ENCODE results near the gene HLA-DQB2.
"Not testable (repeated sequence)": the region's sequence is repeated elsewhere in the genome, so short reads cannot be mapped to it uniquely, and the experiment has no call there.

Gene HLA-DQB2

DNA sequence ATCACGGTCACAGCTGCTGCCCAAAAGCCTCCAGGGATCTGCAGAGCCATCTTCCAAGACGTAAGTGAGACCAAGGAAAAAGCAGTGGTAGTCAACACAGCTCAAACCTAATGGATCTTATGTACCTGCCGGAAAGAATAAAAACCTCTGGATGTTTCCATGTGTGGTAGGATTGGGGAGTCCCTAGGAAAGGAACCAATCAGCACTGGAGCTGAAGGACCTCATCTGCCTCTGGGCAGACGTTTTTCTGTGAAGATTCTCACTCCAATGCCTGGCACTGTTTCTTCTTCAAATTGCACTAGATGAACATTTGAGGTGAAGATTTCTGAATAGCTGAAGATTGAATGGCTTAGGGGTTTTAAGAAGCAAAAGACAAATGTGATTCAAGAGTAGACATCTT lies at the start of gene HLA-DQB2:
Gene HLA-DQB2 (minus strand): TSS at position 112 of the 400 bp plus-strand sequence. CDS start 62 bp downstream, at position 50.
- Histone ChIP-seq H3K79me2 (ENCODE audit: low read length) (no peaks in the 10 kb centered on the region), H4K20me1 (ENCODE audit: insufficient read depth, low read length) (no peaks in the 10 kb centered on the region), H3K9ac (ENCODE audit: low read length) (no peak within 1 kb of the TSS), H3K36me3 (replicated peaks; ENCODE audit: low read depth, low read length) (no peaks in the 10 kb centered on the region), H2AFZ (ENCODE audit: low read depth, low read length) (no peak within 1 kb of the TSS), H3K9me3 (ENCODE audit: insufficient read depth, low read length) (no peaks in the 10 kb centered on the region), H3K27ac (ENCODE audit: low read length) (no peak within 1 kb of the TSS), H3K4me1 (ENCODE audit: low read length) (no peaks in the 10 kb centered on the region), H3K4me2 (ENCODE audit: low read length) (no peak within 1 kb of the TSS), H3K4me3 (ENCODE audit: low read length) (no peak within 1 kb of the TSS), H3K27me3 (ENCODE audit: low read depth, low read length) (no peaks in the 10 kb centered on the region; the same call in 1 of the 2 replicates)
- TF ChIP-seq, protein P1, sequence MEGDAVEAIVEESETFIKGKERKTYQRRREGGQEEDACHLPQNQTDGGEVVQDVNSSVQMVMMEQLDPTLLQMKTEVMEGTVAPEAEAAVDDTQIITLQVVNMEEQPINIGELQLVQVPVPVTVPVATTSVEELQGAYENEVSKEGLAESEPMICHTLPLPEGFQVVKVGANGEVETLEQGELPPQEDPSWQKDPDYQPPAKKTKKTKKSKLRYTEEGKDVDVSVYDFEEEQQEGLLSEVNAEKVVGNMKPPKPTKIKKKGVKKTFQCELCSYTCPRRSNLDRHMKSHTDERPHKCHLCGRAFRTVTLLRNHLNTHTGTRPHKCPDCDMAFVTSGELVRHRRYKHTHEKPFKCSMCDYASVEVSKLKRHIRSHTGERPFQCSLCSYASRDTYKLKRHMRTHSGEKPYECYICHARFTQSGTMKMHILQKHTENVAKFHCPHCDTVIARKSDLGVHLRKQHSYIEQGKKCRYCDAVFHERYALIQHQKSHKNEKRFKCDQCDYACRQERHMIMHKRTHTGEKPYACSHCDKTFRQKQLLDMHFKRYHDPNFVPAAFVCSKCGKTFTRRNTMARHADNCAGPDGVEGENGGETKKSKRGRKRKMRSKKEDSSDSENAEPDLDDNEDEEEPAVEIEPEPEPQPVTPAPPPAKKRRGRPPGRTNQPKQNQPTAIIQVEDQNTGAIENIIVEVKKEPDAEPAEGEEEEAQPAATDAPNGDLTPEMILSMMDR (IDR thresholded peaks at IDR 0.05; ENCODE audit: low read depth, low read length), result no peak
- no peak for TF ChIP-seq EZH2phosphoT487 (IDR thresholded peaks at IDR 0.05; ENCODE audit: low read depth)

DNA sequence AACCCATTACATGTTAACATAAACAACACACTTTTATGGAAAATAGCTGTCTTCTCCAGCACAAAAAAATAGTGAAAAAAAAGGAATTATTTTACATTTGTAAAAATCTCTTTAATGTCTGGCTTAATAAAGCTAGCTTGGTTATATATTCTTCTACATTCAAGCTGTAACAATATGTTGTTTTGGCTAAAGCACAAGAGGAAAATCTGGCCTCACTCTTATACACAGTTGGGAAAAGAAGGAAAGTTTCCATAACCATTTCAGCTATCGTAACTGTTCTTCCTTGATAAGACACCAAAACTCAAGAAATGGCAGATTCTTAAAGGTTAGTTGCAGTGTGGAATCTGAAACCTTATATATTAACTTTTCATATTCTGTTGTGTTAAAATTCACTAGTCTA lies 45.8 kb upstream of the HLA-DQB2 start:
- no peaks in the 10 kb centered on the region for H3K79me2 ChIP-seq (ENCODE audit: low read length)
- H3K4me2 ChIP-seq (ENCODE audit: low read length), result no peak overlapping the region
- TF ChIP-seq, protein P1 (IDR thresholded peaks at IDR 0.05; ENCODE audit: low read depth, low read length), result no peak
- no peak for TF ChIP-seq EZH2phosphoT487 (IDR thresholded peaks at IDR 0.05; ENCODE audit: low read depth)
- no peaks in the 10 kb centered on the region for H3K27me3 ChIP-seq (ENCODE audit: low read depth, low read length)
- no peaks in the 10 kb centered on the region for H3K4me1 ChIP-seq (ENCODE audit: low read length)
- H3K9ac ChIP-seq (ENCODE audit: low read length), result no peak overlapping the region
- no peak overlapping the region for H2AFZ ChIP-seq (ENCODE audit: low read depth, low read length)
- no peaks in the 10 kb centered on the region for H4K20me1 ChIP-seq (ENCODE audit: insufficient read depth, low read length)
- no peak overlapping the region for H3K27ac ChIP-seq (ENCODE audit: low read length)
- peaks cover 3% of the 10 kb centered on the region for H3K36me3 ChIP-seq (replicated peaks; ENCODE audit: low read depth, low read length)
- no peak overlapping the region for H3K4me3 ChIP-seq (ENCODE audit: low read length)
- H3K9me3 ChIP-seq (ENCODE audit: insufficient read depth, low read length), result no peaks in the 10 kb centered on the region

DNA sequence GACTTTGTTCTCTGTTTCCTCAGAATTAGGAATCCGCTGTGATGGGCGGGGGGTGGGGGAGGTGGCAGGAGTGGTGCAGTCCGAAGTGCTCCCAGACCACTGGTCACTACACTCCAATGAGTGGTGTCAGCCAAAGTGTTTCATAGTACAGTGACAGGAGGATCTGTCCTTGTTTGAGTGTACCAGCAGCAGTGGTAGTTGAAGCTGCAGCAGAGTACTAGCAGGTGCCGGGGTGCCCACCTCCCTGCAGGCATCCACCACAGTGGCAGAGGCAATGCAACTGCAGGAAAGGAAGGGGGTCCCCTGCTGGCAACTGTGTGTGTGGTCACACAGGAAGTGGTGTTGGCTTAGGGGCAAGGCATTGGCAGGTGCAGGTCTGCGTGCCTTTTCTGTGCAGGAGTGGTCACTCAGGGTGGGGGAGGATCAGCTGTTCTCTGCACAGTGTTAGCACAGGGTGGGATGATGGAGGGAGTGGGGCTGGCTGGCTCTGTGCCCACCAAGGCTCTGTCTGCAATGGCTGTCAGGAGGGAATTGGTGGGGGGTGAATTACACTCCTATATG lies 43.8 kb upstream of the HLA-DQB2 start:
- no peaks in the 10 kb centered on the region for H3K9me3 ChIP-seq (ENCODE audit: insufficient read depth, low read length)
- H3K4me1 ChIP-seq (ENCODE audit: low read length), result no peaks in the 10 kb centered on the region
- no peak overlapping the region for H2AFZ ChIP-seq (ENCODE audit: low read depth, low read length)
- H3K9ac ChIP-seq (ENCODE audit: low read length), result no peak overlapping the region
- H3K4me3 ChIP-seq (ENCODE audit: low read length), result no peak overlapping the region
- TF ChIP-seq, protein P1 (IDR thresholded peaks at IDR 0.05; ENCODE audit: low read depth, low read length), result no peak
- TF ChIP-seq EZH2phosphoT487 (IDR thresholded peaks at IDR 0.05; ENCODE audit: low read depth), result no peak
- no peaks in the 10 kb centered on the region for H4K20me1 ChIP-seq (ENCODE audit: insufficient read depth, low read length)
- no peaks in the 10 kb centered on the region for H3K79me2 ChIP-seq (ENCODE audit: low read length)
- H3K27me3 ChIP-seq (ENCODE audit: low read depth, low read length), result no peaks in the 10 kb centered on the region
- H3K27ac ChIP-seq (ENCODE audit: low read length), result no peak overlapping the region
- H3K4me2 ChIP-seq (ENCODE audit: low read length), result no peak overlapping the region
- H3K36me3 ChIP-seq (replicated peaks; ENCODE audit: low read depth, low read length), result no peaks in the 10 kb centered on the region

DNA sequence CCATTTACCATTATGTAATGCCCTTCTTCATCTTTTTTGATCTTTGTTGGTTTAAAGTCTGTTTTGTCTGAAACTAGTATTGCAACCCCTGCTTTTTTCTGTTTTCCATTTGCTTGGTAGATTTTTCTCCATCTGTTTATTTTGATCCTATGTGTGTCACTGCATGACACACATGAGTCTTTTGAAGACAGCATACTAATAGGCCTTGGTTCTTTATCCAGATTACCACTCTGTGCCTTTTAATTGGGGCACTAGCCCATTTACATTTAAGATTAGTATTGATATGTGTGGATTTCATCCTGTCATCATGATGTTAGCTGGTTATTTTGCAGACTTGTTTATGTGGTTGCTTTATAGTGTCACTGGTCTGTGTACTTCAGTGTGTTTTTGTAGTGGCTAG lies 42.1 kb upstream of the HLA-DQB2 start:
- not testable (repeated sequence) for H3K9me3 ChIP-seq (ENCODE audit: insufficient read depth, low read length); H3K9ac ChIP-seq (ENCODE audit: low read length); H3K27ac ChIP-seq (ENCODE audit: low read length); H3K4me3 ChIP-seq (ENCODE audit: low read length); H4K20me1 ChIP-seq (ENCODE audit: insufficient read depth, low read length); H3K4me2 ChIP-seq (ENCODE audit: low read length); H3K36me3 ChIP-seq (replicated peaks; ENCODE audit: low read depth, low read length); H3K79me2 ChIP-seq (ENCODE audit: low read length); H3K4me1 ChIP-seq (ENCODE audit: low read length); H2AFZ ChIP-seq (ENCODE audit: low read depth, low read length); H3K27me3 ChIP-seq (ENCODE audit: low read depth, low read length)

All from OCI-LY3 (cell line).